NCI-H345 (cell line): ENCODE measurements around the gene PPCS.

Experiments used
- DNase-seq: peaks from one replicate; lab custom pipeline; 2025; lab: John Stamatoyannopoulos, UW

The PPCS gene

DNA sequence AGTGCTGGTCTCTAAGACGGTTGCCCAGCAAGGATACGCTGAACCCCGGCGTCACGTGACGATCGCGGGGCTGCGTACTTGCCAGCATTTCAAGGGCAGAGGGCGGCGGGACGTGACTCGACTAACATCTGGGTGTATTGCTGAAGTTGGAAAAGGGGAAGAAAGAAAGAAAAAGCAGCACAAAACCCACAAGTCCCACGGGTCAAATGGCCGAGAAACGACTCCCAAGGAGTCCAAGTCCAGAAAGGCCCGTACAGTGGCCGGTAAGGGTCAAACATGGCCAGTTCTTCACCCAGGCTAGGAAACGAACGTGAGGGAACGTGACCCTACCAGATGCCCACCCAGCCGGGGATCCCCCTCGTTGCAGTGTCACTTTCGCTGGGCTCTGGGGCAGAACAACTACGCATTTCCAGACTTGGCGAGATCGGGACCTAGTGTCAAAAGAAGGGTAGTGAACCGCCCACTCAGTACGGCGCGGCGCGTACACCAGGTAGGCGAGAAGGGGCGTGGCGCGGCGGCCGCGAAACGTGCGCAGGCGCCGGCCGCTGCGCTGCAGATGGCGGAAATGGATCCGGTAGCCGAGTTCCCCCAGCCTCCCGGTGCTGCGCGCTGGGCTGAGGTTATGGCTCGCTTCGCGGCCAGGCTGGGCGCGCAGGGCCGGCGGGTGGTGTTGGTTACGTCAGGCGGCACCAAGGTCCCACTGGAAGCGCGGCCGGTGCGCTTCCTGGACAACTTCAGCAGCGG is at the start of gene PPCS, which contains the start of gene ZMYND12:
PPCS (plus strand) TSS at position 534 of the 744 bp plus-strand sequence; CDS start at position 557, 23 bp downstream.
ZMYND12 (minus strand) TSS at position 13 of the 744 bp plus-strand sequence. CDS start 25 bp downstream, outside the sequence.
- peak; percentile 89 for DNase-seq

DNA sequence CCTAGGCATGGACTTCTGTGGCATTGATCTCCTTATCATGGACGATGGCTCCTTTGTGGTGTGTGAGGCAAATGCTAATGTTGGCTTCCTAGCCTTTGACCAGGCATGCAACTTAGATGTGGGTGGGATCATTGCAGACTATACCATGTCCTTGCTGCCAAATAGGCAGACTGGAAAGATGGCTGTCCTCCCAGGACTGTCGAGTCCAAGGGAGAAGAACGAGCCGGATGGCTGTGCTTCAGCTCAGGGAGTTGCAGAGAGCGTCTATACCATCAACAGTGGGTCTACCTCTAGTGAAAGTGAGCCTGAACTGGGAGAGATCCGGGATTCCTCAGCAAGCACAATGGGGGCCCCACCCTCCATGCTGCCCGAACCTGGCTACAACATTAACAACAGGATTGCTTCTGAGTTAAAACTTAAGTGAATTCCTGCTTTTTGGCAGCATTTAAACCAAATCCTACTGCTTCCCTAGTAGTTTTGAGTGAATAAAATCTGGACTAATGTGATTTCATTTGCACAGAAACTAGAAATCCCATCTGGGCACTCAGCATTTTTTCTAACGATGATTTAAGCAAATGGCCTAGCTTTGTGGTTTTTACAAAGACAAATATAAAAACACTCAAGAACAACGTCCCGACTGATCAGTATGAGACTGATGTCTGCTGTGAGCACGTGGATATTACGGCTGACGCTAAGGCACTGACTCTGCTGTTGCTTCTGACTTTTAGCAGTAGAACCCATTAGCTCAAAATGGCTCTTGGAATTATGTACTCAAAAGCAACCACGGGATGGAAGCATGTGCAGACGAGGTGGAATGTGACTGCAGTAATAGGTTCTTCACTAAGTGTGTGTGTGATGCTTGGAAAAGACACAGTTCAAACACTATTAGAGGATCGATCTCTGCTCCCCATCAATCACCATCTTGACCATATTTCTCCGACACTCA is 41.5 kb upstream of the PPCS start:
- DNase-seq: no peak

DNA sequence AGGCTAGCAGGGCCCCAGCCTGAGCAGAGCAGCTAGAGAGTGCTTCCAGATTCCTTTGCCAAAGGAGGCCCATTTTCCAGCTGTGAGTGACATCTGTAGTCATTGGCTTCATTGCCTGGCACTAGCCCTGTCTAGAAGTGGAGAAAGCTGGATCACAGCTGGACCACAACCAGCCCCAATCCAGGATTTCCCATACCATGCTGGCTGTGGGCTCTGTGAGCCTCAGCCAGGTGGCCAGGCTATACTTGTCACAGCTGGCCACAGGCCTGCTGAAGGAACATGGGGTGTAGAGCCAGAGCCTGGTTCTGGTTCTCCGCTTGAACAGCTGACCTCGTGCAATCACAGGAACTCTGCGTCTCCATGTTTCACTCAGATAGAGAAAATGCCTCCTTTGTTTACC is 39.2 kb upstream of the PPCS start:
- no peak for DNase-seq

DNA sequence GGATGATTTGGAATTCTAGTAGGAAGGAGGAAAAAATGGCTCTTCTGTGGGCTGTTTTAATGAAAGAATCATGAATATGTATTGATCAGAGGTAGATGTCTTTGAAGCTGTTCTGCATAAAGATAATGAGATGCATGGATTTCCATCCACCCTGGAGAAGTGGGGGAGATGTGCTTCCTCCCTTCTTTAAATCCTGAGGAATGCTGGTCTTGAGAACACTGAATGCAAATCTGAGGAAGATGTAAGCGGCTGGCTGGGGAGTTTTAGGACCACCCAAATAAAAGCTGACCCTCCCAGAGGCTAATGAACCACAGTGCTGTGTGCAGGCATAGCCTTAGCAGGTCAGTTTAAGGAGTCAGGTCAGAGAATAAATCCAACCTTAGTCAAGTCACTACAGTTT is 37.8 kb upstream of the PPCS start:
- DNase-seq: no peak

DNA sequence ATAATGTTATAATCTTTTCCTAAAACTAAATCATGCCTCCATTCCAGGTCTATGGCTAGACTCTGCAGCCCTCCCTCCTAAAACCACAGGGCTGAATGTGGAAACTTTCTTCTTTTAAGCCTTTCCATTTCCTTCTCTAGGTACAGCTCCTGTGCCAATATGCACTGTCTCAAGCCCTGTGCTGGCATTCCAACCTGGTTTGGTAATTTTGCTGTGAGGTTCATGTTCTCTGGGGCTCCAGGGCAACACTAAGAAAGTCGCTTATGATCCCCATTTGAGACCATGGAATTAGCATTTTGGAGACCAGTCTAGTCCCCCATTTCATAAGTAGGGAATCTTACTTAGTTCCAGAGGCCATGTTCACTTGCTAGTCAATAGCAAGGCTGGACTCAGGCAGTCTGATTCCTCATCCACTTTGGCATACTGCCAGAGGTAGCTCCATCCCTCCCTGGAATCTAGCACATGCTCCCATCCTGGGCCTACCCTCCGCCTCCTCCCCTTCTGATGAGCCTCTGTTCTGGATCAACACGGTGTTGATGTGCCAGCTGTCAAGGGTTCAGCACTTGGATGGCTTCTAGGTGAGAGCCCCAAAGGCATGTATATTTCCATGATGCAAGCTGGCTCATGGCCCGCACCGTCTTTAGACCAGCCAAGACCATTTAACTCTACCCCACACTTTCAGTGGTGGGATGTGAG is 37.1 kb upstream of the PPCS start:
- DNase-seq: peak; percentile 37

DNA sequence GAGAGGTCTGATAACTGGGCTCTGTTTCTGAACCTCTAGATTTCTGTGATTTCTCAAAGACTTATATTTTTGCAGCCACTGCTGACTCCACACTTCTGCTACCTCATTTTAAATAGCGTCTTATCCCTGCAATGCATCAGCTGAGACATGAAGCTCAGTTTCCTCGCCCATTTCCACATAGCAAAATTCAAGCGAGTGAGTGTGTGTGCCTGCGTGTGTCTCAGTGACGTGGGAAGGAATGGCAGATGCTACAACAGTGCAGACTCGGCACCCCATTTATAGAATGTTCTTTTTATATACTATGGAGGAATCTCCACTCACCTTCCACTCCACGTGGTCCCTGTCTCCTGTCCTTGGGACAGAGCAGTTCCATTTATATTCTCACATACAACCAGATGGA is 36.2 kb upstream of the PPCS start:
- DNase-seq: no peak

DNA sequence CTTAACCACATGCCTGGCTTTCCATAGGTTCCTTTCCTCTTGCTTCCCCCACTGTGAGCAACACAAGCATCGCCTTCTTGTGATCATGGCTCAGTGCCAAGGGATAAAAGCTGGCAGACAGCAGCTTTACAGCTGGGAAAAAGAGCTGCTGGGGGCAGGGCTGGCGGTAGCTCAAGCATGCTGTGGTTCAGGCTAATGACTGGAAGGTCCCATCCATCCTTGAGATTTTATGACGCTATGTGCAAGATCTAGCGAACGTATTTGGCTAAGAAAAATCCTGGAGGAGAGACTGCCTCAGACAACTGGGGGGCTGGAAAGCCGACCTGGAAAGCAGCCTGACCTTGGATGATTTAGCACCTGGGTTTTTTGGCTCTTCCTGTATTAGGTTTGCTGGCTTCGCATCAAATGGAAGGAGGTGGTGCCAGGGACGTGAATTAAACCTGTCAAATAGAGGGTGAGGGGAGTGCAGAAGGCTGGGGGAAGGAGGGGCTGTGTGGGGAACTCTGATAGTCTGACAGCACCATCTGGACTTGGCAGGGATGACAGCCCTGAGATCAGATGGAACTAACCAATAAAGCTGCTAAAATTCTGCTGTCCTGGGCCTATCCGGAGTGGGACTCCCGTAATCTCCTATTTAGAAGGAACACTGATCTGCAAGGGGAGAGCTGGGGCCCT is 35.3 kb upstream of the PPCS start:
- DNase-seq: peak; percentile 93

DNA sequence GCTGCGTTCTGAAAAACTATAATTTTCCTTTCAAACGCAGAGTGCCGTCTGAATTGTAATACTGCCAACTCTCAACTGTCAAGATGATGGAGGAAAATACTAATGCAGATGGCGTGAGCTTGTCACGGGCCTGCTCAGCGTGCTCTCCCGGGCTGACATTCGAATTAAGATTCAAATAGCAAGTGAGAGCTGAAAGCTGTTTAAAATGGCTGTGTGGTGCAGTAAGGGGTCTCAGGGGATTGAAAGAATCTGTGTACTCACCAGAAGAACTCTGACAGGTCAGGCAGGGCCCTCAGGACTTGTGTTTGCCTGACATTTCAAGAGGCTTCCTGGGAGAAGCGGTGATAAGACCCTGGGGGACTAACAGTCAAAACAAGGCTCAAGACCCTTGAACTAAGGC is 33.6 kb upstream of the PPCS start:
- no peak for DNase-seq

DNA sequence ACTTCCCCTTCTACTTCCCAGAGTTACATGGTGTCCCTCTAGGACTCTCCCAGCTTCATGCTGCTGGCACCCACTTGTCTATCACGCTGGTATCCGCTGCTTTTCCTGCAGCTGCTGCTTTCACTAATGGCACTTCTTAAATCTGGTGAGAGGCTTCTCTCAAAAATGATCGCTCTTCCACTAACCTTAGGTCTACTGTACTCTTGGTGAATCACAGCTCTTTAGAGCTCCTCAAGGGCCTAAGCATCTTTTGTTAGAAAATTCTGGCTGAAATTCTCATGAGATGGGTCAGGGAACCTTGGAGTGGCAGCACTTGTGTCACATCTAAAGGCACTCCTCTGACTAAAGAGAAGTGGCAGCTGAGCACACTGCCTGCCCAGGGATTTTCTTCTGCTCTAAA is 32.7 kb upstream of the PPCS start:
- DNase-seq: no peak

DNA sequence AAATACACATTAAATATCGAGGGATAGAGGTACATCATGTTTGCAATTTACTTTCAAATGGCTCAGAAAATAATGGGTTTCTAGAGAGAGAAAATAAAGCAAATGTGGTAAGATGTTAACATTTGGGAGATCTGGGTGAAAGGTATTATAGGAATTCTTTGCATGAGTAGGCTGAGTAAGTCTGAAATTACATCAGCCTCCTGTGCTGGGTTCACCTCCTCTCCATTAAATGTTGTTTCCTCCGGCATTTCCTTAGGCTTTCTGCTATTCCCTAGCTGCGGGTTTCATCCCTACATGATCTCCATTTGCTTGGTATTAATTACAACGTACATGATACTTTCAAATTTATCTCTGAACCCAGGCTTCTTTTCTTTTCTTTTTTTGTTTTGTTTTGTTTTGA is 32.1 kb upstream of the PPCS start:
- no peak for DNase-seq

DNA sequence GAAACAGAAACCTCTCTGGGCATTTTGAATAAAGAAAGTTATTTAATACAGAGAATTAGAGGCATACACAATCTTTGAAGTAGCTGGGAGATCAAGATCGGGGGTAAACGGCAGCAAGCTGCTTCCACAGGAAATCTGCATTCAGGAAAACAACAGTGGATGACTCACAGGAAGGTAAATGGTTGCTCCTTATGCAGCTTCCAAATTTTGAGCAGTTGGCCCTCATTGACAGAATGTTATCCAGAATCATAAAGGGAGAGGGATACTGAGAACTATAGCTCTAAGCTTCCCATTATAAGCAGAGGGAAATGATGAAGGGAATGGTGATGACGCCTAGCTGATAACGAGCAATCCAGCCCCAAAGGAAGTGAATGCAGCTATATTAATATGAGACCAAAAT is 29.1 kb upstream of the PPCS start:
- DNase-seq: no peak

DNA sequence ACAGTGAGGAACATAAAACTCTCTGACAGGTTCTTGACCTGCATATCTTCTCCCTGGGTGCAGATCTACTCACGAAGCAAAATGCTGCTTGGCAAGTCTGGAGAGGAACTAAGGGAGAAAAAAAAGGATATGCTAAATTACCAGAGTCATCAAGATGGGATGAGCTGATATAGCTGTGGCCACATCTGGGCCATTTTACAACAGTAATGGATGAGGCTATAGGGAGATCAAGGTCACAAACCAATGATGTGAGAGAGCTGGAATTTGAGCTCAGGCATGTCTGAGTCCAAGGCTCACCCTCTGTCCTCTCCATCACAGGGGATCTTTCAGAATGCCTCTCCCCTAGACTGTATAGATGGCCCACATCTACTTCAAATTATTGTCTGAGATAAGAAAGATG is 26.7 kb upstream of the PPCS start:
- DNase-seq: no peak

DNA sequence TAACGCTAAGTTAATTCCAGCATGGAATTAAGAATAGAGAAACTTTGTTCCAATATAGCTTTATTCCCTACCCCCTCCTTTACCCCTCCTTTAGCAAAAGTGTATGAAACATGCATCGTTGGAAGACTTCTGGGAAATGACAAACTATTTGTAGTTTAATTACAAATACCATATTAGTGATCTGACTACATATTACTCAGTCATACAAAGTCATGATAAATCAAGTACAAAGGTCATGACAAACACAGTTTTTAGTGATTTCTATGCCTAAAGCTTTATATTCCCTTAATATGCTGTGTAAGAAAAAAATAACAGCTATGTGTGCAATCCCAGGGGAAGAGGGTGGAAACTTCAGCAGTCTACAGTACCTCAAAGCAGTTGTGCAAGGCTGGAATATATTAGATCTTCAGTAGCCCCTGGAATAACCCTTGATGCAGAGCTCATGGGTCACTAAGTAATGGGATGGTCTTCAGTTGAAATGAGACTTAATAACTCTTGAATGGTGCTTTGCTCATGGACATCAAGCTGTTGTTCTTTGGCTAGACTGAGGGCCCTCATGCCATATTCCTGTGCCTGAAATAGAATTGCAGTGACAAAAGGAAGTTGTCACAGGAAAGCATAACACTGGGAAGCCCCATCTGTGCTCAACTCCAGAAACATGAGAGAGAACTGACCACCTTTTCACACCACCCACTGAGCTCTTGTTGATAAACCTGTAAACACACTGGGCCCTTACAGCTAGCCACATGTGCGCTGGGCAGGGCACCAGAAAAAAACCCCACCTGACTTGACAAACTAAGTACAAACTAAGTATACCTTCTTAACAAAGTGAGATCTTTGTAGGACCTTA is 25.8 kb upstream of the PPCS start:
- DNase-seq: no peak

DNA sequence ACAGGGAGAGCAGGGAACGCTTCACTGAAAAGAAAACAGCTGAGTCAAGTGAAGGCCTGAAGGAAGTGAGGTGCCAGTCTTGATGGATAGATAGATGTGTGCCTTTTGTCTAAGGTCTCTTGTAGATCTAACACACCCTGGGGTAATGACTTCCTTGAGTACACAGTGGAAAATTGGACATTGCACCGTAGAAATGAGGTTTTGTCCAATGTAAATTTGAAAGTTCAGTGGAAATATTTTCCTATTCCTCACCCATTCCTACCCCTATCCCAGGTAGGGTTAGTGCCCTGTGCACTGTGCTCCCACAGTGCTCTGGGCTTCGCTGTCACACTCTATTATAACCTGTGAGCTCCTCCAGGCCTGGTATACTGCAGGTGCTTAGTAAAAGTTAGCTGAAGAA is 24.8 kb upstream of the PPCS start:
- no peak for DNase-seq

DNA sequence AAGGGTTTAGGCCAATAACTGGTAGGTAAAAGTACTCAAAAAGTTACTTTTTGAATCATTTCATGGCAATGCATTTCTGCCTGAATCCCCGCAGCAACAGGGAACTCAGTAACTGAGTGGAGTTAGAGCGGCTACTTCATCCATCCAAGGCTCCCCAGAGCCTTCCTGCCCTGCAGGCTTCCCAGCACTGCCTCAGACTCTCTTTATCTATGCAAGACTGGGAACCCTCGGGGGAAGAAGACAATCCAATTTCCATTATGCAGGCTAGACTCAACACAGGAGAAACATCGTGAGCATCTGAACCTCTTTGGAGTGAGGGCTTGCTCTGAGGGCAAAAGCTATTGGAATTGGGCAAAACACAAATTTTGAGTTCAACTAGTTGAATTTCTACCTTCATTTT is 23.6 kb upstream of the PPCS start:
- no peak for DNase-seq

DNA sequence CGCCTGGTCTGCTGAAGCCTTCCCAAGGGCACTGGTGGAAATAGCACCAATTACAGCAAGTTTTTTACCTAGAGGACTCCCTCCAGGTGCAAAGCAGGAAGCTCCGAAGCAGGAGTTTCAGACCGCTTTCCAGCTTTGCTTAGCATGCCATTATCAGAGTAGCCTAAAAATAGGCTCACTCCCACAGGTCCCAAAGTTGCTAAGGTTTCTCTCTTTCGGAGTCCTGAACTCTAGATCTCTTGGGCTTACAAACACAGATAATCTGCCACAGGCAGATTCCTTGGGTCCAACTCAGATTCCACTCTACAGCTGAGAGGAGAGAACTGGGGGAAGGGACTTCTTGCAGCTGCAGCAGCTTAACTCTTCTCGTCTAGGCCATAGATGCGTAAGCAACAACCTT is 23.0 kb upstream of the PPCS start:
- DNase-seq: no peak

DNA sequence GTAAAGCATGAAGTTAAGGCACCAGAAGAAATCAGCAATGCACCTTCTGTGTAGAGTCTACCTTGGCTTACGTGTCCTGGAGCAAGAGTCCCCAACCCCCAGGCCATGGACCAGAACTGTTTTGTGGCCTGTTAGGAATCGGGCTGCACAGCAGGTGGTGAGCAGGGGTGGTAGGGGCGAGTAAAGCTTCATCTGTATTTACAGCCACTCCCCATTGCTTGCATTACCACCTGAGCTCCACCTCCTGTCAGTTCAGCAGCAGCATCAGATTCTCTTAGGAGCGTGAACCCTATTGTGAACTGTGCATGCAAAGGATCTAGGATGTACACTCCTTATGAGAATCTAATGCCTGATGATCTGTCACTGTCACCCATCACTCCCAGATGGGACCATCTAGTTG is 22.0 kb upstream of the PPCS start:
- DNase-seq: no peak

DNA sequence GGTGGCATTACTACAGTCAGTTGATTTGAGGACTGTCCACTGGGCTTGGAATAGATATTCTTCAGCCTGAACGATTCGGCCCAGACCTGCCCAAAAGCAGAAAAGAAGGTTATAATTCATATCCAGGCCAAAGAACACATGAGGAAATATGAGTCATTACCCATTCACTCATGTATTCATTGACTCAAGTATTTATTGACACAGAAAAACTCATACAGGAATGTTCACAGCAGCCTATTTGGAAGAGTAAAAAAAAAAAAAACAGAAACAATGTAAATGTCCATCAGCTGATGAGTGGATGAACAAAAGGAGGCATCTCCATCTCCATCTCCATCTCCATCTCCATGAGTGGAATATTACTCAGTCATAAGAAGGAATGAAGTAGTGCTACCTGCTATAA is 16.4 kb upstream of the PPCS start:
- DNase-seq: no peak

DNA sequence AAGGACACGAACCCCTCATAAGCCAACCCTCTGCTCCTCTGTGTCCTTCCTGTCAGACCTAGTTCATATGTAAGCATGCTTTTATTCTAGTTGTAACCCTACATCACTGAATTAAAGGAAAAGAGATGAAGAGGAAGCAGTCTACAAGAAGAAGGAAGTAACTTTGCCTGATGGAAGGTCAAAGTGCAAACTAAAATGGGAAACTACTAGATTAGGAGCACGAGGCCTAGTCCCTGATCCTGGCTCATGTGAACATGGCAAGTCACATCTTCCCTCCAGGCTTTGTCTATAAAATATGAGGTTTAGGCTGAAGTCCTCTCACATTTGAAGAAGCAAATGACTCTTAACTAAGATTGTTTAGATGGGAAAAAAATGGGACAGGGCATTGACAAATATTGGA is 13.7 kb upstream of the PPCS start:
- no peak for DNase-seq

DNA sequence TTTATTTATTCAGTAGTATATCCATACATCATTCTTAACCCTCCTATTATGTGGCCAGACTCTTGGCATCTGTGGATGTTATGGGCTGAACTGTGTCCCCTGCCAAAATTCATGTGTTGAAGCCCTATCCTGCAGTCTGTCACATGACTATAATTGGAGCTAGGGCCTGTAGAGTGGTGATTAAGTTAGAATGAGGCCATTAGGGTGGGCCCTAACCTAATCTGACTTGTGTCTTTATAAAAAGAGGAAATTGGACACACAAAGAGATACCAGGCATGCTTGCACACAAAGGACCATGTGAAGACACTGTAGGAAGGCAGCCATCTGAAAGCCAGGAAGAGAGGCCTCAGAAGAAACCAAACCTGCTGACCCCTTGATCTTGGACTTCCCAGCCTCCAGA is 7.1 kb upstream of the PPCS start:
- no peak for DNase-seq

DNA sequence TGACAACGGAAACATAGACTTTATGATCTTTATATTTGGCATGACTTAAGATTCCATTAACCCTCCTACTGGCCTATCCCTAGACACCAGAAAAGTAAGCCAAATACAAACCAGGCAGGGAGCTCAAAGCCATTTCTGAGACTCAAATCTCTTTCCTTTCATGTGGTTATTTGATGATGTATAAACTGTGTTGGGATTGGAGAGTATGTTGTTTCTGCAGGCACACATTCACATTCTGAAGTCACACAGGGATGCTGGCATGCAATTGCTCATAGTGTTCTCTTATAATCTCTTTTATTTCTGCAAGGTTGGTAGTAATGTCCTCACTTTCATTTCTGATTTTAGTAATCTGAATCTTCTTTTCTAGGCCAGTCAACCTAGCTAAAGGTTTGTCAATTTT is 6.3 kb upstream of the PPCS start:
- DNase-seq: no peak
